GM18502 (cell line): Measurements from ENCODE around the gene TADA3.

ENCODE experiments used
- ATAC-seq: cut with Tn5 transposase; IDR thresholded peaks from one replicate; pipeline ENCODE4 v1.9.1; 2021; ENCODE audit warnings: mild to moderate bottlenecking; ENCODE audit not compliant: unreplicated experiment, poor library complexity

TADA3 gene

DNA sequence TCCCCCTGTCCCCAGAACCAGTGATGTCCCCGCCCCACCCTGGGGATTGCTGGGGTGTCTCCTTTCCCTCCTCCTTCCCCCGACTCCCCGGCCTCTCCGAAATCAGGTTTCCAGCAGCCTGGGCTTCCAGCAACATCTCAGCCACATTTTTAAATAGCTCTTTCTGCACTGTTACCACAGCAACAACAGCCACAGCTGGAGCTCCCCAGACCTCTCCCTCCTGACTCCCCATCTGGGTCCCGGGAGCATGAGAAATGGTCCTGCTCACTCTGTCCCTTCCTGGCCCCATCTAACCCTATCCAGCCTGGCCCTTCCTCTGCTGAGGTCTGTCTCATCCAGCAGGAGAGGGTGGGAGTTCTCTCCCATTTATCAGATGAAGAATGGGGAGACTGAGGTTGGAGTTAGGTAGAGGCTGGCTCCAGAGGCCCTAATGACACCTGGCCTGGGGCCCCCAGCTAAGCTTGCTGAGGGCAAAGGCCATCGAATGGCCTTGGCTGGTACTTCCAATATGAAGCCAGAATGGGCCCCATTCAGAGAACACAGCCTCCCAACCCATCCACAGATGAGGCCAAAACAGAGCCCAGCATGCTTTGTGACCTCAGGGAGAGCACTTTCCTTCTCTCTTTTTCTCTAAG is 24.0 kb downstream of the TADA3 start:
- ATAC-seq, result no peak

DNA sequence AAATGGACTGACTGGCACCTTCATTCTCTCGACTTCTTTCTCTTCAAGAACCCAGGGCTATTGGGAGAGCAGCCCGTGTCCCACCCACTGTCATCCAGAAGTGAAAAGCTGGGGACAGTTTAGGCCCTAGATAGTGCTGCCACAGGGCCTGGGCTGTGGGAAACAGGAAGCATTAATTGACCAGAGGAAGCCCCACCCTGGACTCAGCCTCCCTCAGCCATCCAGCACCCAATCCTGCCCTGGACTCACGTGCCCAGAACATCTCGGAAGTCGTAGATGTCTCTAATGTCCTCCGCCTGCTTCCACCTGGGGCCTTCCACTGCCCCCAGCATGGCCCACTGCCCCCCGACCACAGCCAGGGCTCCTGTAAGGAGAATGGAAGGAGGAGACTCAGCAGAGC is 24.9 kb downstream of the TADA3 start:
- no peak for ATAC-seq

DNA sequence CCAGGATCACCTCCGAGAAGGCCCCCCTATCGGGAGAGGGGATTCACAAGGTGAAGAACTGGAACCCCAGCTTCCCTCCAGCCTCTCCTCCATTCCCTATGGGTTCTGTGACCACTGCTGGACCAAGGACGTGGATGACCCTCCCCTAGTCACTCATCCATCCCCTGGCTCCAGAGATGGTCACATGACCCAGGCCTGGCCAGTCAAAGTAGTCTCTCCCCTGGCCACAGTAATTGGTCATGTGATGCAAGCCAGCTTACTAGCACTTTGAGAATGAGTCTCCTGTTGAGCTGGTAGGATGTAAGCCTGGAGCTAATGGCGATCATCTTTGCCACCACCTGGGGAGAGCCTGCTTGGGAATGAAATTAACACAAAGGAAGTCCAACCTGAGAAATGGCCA is 26.4 kb downstream of the TADA3 start:
- no peak for ATAC-seq

DNA sequence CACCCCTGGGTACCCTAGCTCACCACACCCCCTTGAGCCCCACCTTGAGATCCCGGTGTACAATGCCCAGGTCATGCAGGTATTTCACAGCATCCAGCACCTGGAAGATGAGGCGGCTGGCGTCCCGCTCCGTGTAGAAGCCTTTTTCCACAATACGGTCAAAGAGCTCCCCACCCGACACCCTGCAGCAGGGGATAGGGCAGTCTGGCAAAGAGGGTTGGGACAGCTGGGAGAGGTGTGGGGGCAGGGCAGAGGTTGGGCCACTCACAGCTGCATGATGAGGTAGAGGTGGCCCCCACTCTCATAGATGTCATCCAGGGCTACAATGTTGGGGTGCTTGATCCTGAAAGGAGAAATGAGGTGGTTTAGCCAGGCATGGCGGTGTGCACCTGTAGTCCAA is 29.4 kb downstream of the TADA3 start:
- no peak for ATAC-seq

DNA sequence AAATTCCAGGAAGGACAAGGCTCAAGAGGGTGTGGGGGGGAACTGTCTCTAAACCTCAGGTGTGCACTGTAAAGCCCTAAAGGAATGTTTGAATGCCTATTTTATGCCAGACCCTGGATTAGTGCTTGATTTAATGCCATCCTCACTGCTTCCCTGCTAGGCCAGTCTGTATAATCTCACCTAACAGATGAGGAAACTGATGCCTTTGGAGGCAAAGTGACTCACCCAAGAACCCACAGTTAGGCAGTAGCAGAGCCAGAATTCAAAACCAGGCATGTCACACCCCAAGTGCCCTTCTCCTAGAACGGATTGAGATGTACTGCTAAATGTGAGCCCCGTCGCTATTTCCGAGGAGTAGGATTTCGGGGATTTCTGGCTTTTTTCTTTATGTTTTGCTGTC is 30.4 kb downstream of the TADA3 start:
- ATAC-seq, result no peak

DNA sequence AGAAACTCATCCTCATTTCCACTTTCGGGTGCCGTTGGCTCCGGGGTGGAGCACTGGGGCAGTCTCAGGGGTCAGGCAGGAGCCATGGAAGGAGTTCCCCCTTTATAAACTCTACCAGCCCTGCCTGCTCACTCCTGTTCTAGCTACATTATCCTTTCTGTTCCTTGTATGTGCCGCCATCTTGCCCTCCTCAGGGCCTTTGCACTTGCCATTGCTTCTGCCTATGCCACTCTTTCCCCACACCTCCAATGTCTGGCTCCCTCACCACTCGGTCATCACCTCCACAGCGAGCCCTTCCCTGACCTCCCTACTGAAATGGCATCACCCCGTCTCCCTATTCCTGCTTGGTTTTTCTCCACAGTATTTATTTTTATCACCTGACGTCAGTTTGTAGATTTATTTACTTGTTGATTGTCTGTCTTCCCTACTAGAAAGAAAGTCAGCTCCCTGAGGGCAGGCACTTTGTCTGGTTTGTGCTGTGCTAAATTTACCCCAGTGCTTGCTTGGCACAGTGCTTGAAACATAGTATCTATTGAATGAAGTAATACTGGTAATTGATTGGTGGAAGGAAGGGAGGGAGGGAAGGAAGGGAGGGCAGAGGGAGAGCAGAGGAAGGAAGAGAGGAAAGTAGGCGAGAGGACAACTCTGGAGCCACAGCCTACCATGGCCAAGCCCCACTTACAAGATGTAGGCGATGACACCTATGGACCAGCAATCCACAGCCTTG is 31.3 kb downstream of the TADA3 start:
- no peak for ATAC-seq

DNA sequence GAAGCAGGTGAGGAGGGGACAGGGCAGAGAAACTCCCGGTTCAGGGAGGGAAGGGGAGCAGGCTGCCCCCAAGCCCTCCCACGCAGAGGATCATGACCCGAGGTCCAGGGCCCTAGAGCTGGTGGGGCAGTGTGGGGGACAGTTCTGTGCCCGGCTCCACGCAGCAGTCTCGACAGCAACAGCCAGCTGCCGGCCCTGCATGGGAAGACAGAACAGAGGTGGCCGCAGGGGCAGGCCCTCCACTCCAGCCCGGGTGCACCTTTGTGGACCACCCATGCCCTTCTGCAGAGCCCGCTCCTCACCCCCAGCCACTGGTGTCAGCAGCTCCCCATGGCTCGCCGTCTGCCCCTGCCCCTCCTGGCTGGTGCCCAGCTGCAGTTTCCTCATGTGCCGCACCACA is 34.8 kb downstream of the TADA3 start:
- ATAC-seq, result no peak

DNA sequence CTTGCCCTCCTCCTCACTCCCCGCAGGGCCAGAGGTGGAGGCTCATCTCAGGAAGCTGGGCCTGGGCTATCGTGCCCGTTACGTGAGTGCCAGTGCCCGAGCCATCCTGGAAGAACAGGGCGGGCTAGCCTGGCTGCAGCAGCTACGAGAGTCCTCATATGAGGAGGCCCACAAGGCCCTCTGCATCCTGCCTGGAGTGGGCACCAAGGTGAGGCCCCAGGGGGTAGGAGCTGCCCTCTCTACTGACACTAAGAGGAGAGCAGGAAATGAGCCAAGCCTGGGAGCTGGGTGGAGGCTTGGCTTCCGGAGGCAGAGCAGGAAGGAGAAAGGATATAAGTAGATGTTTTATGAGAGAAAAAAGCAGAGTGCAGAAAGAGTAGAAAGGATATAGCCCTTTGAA is 37.6 kb downstream of the TADA3 start:
- no peak for ATAC-seq

DNA sequence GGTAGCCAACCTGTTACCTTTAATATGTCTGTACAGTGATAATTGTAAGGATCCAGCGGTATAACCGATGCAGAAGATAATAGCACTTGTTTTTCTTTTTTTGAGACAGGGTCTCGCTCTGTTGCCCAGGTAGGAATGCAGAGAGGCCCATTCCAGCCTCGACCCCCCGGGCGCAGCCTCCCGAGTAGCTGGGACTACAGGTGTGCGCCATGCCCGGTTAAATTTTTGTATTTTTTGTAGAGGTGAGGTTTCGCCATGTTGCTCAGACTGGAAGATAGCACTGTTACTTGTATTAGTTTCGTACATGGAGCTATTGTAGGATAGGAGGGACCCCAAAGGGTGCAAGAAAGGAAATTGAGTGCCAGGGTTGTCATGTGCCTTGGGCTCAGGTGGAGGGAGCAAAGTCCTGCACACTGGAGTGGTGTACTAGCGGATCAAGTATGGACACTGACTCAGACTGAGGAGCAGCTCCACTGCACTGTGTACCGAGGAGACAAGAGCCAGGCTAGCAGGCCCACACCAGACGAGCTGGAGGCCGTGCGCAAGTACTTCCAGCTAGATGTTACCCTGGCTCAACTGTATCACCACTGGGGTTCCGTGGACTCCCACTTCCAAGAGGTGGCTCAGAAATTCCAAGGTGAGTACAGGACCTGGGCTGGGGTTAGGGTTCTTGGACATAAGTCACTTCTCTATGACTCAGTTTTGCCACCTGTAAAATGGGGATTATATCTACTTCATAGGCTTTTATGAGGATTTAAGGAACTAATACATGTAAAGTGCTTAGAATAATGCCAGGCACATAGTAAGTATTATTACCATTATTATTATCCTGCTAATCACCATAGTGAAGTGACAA is 41.5 kb downstream of the TADA3 start:
- no peak for ATAC-seq

DNA sequence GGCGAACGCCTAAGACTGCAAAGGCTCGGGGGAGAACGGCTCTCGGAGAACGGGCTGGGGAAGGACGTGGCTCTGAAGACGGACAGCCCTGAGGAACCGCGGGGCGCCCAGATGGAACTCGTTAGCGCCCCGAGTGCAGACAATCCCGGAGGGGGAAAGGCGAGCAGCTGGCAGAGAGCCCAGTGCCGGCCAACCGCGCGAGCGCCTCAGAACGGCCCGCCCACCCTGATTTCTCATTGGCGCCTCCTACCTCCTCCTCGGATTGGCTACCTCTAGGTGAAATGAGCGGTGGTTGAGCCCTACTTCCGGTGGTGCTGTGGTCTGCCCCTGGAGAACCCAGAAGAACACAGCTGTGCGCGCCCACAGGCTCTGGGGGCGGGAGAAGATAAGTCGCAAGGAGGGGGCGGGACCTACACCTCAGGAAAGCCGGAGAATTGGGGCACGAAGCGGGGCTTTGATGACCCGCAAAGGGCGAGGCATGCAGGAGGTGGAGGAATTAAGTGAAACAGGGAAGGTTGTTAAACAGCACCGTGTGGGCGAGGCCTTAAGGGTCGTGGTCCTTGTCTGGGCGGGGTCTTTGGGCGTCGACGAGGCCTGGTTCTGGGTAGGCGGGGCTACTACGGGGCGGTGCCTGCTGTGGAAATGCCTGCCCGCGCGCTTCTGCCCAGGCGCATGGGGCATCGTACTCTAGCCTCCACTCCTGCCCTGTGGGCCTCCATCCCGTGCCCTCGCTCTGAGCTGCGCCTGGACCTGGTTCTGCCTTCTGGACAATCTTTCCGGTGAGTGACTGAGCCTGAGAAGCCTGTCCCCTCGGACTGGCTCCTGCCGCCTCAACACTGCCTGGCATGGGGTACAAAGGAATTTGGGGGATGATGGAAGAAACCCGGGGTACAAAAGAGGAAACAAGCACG is 42.4 kb downstream of the TADA3 start, which contains the start of gene OGG1:
TSS of gene OGG1 (plus strand) at position 308 of the 911 bp plus-strand sequence. CDS start at position 643, 335 bp downstream.
- ATAC-seq, result peak; percentile 94

DNA sequence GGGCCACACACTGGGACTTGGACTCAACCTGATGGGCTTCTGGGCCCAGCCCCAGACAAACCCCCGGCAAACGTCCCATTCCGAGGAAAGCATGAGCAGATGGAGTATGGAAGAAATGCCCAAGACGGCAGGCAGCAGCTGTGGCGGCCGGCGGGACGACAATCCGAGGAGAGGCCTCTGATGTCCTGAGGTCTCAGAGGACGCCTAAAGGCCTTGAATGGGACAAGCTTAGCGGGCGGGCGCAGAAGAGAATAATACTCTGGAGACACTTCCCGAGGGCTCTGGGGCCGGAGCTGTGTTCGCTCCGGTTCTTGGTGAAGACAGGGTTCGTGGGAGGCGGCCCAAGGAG is 43.0 kb downstream of the TADA3 start:
- ATAC-seq, result no peak

DNA sequence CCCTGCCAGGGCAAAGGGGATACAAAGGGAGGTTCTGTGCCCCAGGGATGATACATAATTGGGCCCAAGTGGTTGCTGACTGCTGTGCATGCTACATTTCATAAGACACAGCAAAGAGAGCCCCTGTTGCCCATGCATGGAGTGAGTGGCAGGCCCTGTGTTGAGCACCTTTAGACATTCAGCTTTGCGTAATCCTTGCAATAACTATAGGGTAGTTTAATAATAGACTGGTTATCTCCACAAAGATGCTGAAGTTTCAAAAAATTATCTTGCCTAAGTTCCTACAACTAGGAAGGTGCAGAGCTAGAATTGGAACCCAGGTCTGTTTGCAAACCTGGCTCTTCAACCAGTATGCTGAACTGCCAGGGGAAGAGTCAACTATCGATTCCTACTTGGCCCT is 44.2 kb downstream of the TADA3 start:
- no peak for ATAC-seq

DNA sequence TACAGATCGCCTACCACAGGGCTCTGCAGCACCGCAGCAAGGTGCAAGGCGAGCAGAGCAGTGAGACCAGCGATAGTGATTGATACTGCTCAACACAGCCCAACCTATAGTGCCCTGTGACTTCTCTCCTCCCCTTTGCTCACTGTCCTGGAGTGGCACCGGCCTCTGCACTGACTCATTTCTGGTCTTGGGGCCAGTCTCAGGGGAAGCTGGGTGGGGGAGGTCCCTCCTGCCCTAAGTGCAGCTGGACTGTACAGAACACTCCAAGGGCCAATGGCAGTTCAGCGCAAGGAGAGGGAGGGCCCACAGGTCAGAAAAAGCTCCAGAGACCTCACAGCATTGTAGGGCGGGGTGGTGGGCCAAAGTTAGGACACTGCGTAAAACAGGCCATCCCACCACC is 45.0 kb downstream of the TADA3 start:
- no peak for ATAC-seq

DNA sequence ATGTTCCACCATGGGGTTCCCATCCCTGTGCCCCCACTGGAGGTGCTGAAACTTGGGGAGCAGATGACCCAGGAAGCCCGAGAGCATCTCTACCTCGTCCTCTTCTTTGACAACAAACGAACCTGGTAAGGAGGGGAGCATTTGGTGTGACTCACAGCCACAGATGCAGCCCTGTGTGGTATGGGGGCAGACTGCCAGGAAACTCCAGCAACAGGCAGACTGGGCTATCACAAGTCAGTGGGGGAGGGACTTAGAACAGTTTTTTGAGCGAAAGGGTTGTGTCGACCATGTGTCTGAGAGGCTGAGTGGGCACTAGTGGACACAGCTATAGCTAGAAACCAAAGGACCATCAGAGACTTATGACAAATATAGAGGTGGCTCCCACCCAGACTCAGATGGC is 45.9 kb downstream of the TADA3 start:
- ATAC-seq, result no peak

DNA sequence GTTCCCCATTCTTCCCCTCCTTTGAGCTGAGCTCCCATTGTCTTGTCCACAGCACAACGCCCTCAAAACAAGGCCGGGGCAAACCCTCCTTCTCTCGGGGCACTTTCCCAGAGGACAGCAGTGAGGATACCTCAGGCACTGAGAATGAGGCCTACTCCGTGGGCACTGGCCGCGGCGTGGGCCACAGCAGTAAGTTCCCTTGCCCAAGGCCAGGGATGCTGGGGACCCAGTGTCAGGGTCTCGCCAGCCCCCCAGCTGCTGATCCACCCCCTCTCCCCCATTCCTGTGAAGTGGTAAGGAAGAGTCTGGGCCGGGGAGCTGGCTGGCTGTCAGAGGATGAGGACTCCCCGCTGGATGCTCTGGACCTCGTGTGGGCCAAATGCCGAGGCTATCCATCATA is 46.8 kb downstream of the TADA3 start:
- no peak for ATAC-seq

DNA sequence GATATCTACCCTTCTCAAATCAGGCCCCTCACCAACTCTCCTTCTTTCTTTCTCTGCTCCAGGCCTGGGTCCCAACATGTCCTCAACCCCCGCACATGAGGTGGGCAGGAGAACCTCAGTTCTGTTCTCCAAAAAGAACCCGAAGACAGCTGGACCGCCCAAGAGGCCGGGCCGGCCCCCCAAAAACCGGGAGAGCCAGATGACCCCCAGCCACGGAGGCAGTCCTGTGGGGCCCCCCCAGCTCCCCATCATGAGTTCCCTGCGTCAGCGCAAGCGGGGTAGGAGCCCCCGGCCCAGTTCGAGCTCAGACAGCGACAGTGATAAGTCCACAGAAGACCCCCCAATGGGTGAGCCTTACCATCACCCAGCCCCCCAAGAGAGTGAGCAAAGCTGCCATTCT is 48.1 kb downstream of the TADA3 start:
- ATAC-seq, result no peak

DNA sequence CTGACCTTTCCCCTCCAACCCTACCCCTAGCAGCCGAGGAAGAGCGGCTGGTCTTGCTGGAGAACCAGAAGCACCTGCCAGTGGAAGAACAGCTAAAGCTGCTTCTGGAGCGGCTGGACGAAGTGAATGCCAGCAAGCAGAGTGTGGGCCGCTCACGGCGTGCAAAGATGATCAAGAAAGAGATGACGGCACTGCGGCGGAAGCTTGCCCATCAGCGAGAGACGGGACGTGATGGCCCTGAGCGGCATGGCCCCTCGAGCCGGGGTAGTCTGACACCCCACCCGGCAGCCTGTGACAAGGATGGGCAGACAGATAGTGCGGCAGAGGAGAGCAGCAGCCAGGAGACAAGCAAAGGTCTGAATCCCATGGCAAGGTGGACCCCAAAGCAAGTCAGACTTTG is 48.7 kb downstream of the TADA3 start:
- no peak for ATAC-seq

DNA sequence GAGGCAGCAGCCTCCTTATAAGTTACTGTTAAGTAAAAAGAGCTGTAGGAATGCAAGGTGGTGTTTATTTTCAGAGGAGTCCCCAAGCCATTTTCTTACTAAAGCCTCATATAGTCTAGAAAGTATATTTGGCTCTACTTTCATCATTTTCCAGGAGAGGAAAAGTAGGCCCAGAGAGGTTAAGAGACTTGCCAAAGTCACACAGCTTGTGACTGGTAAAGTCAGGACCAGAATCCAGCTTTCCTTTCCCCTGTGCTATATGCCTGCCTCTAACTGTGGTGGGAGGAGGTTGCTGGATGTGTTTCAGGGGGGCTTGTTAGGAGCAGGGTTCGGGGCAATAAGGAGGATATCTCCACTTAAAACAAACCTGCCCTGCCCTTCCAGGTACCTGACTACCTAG is 49.7 kb downstream of the TADA3 start:
- ATAC-seq, result no peak

DNA sequence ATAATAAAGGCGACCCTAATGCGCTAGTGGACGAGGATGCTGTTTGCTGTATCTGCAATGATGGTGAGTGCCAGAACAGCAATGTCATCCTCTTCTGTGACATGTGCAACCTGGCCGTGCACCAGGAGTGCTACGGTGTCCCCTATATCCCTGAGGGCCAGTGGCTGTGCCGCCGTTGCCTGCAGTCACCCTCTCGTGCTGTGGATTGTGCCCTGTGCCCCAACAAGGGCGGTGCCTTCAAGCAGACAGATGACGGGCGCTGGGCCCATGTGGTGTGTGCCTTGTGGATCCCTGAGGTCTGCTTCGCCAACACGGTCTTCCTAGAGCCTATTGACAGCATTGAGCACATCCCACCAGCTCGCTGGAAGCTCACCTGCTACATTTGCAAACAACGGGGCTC is 53.1 kb downstream of the TADA3 start:
- no peak for ATAC-seq

DNA sequence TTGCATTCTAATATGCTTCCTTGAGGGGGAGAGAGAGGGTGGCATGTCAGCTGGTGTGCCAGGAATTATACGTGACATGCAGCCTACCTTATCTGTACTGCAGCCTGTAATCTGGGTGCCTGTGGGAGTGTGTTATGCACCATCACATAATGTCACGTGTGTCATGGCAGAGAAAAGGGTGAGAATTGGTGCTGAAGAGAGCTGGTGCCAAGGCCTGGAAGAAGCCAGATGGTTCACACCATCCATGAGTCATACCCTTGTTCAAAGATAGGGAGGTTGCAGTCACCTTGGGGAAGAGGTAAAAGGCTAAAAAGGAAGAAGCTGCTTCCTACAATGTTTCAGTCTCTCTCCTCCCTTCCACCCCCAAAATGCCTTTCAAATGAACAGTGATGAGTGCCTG is 55.4 kb downstream of the TADA3 start:
- no peak for ATAC-seq
